HFFc6 (cell line): Measurements from ENCODE around the gene TBR1. TPM values are rescaled to one million over a fixed set of nuclear protein-coding genes. Genes with fewer than 3 reads are reported as not detected.

Experiments used
- DNase-seq: peaks from one replicate; pipeline ENCODE4 v3.0.0-alpha.2; 2018
- H3K27ac Mint-ChIP-seq: 2 replicates; pipeline ENCODE4 v1.8.0; 2020; ENCODE audit warnings: mild to moderate bottlenecking, mixed read lengths
- H3K27me3 Mint-ChIP-seq: 2 replicates; pipeline ENCODE4 v1.8.0; 2021; ENCODE audit warnings: mild to moderate bottlenecking, moderate library complexity, mixed read lengths; ENCODE audit not compliant: insufficient read depth
- H3K36me3 Mint-ChIP-seq: 2 replicates; pipeline ENCODE4 v1.8.0; 2021; ENCODE audit warnings: low read depth, mixed read lengths
- H3K4me1 Mint-ChIP-seq: 2 replicates; pipeline ENCODE4 v1.8.0; 2020; ENCODE audit warnings: low read depth, mixed read lengths
- H3K4me3 Mint-ChIP-seq: 2 replicates; pipeline ENCODE4 v1.8.0; 2020; ENCODE audit warnings: mild to moderate bottlenecking, moderate library complexity, mixed read lengths
- H3K9me3 Mint-ChIP-seq: 2 replicates; pipeline ENCODE4 v1.8.0; 2020; ENCODE audit warnings: mild to moderate bottlenecking, mixed read lengths
- total RNA-seq, 6 experiments: library from RNA; stranded (reverse); fragmentation: NEBNext Ultra II Directional; extraction: Animal tissue kit (Norgen Biotek cat#: 25700); gene quantifications; 2 replicates in 1 of 6; 3 replicates in 5 of 6; pipeline ENCODE4 v1.2.3, GENCODE V29; 2021
- TF ChIP-seq, protein P1 (sequence below): fragments of 200-600 bp; sonication (generic); IDR thresholded peaks from 2 replicates; pipeline ENCODE4 v1.5.0; 2021; ENCODE audit warnings: antibody characterized with exemption, mild to moderate bottlenecking

Gene TBR1
- total RNA-seq, 6 experiments from 2014 or later = 0.02 TPM; not detected in 5

- no peak for DNase-seq
- Mint-ChIP-seq H3K4me1 (no peaks in the 10 kb centered on the region; the same call in 1 of the 2 replicates), H3K4me3 (no peak overlapping the region), H3K9me3 (no peaks in the 10 kb centered on the region), H3K27me3 (no peaks in the 10 kb centered on the region), H3K36me3 (no peaks in the 10 kb centered on the region), H3K27ac (no peak overlapping the region)
- TF ChIP-seq, protein P1, sequence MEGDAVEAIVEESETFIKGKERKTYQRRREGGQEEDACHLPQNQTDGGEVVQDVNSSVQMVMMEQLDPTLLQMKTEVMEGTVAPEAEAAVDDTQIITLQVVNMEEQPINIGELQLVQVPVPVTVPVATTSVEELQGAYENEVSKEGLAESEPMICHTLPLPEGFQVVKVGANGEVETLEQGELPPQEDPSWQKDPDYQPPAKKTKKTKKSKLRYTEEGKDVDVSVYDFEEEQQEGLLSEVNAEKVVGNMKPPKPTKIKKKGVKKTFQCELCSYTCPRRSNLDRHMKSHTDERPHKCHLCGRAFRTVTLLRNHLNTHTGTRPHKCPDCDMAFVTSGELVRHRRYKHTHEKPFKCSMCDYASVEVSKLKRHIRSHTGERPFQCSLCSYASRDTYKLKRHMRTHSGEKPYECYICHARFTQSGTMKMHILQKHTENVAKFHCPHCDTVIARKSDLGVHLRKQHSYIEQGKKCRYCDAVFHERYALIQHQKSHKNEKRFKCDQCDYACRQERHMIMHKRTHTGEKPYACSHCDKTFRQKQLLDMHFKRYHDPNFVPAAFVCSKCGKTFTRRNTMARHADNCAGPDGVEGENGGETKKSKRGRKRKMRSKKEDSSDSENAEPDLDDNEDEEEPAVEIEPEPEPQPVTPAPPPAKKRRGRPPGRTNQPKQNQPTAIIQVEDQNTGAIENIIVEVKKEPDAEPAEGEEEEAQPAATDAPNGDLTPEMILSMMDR = no peak
Measured at GRCh38 chr2:161386228-161386824, 29.8 kb upstream of the TBR1 start.

DNA sequence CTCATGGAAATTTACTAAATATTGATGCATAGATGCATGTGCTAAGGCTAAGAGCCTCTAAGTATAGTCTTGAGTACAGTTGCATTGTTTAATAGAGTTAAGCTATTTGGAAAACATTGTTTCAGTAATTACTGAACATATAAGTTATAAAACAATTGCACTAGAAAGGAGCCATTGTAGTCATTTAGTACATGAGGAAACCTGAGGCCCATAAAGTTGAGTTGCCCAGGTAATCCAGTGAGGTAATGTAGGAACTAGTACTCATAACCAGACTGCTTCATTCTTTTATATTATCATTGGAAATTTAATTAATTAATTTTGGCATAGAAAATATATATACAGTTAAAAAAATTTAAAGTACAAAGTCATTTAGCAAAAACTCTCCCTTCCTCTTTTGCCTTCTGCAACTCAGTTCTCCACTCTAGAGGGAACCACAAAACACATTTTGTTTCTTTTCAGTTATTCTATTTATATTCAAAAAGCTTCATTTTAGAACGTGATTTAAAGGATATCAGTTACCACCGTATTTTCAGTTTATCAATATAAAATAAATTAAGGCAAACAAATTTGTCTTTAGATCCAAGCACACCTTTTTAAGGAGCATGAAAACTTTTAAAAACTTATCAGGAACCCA is 27.8 kb upstream of the TBR1 start:
- Mint-ChIP-seq H3K4me3 (no peak overlapping the region), H3K9me3 (no peaks in the 10 kb centered on the region), H3K27me3 (no peaks in the 10 kb centered on the region), H3K4me1 (no peaks in the 10 kb centered on the region), H3K27ac (no peak overlapping the region), H3K36me3 (no peaks in the 10 kb centered on the region)
- no peak for DNase-seq
- TF ChIP-seq, protein P1 = no peak

DNA sequence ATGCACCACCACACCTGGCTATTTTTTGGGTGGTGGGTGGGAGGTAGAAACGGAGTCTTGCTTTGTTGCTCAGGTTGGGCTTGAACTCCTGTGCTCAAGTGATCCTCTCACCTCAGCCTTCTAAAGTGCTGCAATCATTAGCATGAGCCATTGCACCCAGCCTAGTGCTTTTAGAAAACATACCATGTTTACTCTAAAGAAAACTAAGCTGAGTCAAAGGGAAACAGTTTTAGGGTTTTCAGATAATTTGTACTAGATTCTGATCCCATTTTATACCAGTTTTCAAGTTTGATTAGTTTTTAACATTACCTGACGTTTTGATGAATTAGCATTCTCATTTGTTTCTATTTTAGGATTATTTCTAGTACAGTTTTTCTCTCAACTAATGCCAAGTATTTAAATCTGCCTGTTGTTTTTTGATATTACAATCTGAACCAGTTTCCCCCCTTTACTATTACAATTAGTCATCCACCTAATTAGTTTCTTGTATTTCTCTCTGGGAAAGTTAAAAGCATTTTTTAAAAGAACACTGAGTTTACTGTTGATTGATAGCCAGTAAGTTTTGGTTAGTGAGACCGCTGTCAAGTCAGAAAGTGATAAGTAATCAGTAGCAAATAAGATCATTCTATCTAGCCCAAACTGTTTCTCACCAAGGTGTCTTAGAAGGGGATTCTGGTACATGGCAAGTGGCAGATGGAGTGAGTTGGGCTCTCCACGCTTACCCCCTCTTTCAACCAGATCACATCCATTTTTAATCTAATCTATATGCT is 24.2 kb upstream of the TBR1 start:
- TF ChIP-seq, protein P1 = no peak

GRCh38 chr2:161400076-161400475 is 16.0 kb upstream of the TBR1 start:
- peaks cover 12% of the 10 kb centered on the region for H3K4me1 Mint-ChIP-seq
- peaks cover 1% of the 10 kb centered on the region; the same call in 1 of the 2 replicates for H3K27me3 Mint-ChIP-seq
- DNase-seq = no peak
- H3K4me3 Mint-ChIP-seq = no peak overlapping the region
- TF ChIP-seq, protein P1 = no peak
- H3K36me3 Mint-ChIP-seq = peaks cover 39% of the 10 kb centered on the region
- no peak overlapping the region for H3K27ac Mint-ChIP-seq
- peaks cover 4% of the 10 kb centered on the region; the same call in 1 of the 2 replicates for H3K9me3 Mint-ChIP-seq

More for the DNA sequence above, 24.2 kb upstream of the TBR1 start:
- Mint-ChIP-seq H3K4me3 (no peak overlapping the region), H3K4me1 (no peaks in the 10 kb centered on the region), H3K27ac (no peak overlapping the region), H3K27me3 (peaks cover 1% of the 10 kb centered on the region; the same call in 1 of the 2 replicates), H3K36me3 (peaks cover 18% of the 10 kb centered on the region), H3K9me3 (no peaks in the 10 kb centered on the region)
- DNase-seq = no peak

DNA sequence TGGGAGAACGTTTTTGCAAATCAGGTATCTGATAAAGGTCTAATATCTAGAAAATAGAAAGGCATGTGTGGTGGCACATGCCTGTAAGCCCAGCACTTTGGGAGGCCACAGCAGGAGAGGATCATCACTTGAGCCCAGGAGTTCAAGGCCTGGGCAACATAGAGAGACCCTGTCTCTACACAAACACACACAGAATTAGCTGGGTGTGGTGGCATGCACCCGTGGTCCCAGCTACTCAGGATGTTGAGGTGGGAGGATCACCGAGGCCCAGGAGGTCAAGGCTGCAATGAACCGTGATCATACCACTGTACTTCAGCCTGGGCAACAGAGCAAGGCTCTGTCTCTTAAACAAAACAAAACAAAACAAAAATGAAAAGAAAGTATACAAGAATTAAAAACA is 13.8 kb upstream of the TBR1 start:
- Mint-ChIP-seq H3K4me1 (peaks cover 12% of the 10 kb centered on the region), H3K9me3 (peaks cover 4% of the 10 kb centered on the region; the same call in 1 of the 2 replicates), H3K27ac (no peak overlapping the region; the same call in 1 of the 2 replicates), H3K27me3 (no peaks in the 10 kb centered on the region), H3K36me3 (peaks cover 22% of the 10 kb centered on the region), H3K4me3 (no peak overlapping the region)
- TF ChIP-seq, protein P1 = no peak
- DNase-seq = no peak
